ENCODE measurements around the gene C2orf76.
A peak's percentile ranks its signal among the peaks of the same experiment; 100 is the strongest.

C2orf76 gene

DNA sequence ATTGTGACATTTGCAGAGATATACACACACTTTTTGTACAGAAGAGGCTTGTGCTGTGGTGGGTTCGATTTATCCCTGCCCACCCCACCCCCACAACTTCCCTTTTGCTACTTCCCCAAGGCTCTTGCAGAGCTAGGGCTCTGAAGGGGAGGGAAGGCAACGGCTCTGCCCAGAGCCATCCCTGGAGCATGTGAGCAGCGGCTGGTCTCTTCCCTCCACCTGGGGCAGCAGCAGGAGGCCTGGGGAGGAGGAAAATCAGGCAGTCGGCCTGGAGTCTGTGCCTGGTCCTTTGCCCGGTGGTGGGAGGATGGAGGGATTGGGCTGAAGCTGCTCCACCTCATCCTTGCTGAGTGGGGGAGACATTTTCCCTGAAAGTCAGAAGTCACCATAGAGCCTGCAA is 103.0 kb downstream of the C2orf76 start:
- peak; percentile 17 for DNase-seq (ENCODE audit: low read depth)

DNA sequence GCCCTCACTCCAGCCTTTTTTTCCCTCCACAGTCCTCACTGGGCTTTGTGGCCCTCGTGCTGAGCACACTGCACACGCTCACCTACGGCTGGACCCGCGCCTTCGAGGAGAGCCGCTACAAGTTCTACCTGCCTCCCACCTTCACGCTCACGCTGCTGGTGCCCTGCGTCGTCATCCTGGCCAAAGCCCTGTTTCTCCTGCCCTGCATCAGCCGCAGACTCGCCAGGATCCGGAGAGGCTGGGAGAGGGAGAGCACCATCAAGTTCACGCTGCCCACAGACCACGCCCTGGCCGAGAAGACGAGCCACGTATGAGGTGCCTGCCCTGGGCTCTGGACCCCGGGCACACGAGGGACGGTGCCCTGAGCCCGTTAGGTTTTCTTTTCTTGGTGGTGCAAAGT is 103.6 kb downstream of the C2orf76 start:
- DNase-seq (ENCODE audit: low read depth), result no peak

DNA sequence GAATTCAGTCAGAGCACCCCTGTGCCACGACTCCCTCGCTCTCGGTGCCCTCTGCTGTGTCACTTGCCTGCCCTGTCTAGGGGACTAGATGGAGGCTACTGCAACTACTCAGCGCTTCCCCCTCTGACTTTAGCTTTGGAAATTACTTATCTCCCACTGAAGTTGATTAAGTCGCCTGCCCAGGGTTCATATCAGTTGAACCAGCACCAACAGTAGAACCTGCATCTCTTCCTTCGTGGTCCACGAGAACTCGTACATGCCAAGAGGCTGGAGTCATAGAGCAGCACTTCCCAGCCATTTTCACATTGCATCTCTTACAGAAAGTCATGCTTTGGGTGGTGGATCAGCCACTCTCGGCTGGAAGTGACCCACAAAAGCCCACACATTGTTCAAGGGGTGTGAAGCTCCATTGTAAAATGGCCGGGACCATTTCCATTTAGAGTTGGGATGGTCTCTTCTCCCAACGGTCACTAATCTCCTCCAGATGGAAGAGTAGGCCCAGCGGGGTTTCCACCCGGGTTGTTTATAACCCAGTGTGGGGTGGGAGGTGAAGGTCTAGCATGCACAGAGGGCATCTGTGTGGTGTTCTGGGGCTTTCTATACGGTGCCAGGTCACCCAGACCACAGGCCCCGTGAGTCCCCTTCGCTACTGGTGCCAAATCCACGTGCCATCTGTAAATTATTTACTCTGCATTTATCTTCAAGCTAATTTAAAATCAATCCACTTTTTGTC is 105.0 kb downstream of the C2orf76 start:
- no peak for DNase-seq (ENCODE audit: low read depth)

DNA sequence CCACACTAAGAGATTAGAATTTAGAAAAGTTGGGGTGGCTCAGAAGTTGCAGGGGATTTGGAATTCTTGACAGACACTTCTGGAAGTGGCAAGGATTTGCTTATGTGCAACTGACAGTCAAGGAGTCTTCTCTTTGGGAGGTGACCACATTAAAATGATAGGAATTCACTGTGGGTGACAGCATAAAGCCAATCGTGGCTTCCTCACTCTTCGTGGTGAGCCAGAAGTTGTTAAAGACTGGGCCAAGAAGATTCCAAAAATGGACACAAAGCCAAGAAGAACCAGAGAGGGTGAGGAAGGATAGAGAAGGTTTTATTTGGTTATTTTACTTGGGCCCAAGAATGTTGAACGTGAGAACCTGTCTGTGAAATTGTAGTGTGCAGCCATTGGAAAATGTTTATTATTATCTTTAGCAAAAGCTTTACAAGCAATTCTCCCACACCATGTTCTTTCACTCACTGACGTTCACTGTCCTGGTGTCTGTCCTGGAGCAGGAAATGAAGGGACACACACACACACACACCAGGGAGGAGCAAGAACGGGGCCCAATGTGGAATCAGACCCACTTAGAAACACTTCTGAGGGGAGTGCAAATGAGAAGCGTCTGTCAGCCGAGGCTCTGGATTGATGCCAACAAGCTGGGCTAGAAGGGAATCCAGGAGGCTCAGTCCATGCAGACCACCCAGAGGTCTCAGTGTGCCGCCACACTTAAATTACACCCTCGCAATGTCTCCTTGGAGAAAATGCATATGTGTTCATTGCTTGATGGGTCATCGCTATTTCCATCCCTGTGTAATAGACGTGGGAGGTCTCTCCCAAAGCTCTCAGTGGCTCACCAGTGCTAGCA is 105.8 kb downstream of the C2orf76 start:
- DNase-seq (ENCODE audit: low read depth), result no peak

DNA sequence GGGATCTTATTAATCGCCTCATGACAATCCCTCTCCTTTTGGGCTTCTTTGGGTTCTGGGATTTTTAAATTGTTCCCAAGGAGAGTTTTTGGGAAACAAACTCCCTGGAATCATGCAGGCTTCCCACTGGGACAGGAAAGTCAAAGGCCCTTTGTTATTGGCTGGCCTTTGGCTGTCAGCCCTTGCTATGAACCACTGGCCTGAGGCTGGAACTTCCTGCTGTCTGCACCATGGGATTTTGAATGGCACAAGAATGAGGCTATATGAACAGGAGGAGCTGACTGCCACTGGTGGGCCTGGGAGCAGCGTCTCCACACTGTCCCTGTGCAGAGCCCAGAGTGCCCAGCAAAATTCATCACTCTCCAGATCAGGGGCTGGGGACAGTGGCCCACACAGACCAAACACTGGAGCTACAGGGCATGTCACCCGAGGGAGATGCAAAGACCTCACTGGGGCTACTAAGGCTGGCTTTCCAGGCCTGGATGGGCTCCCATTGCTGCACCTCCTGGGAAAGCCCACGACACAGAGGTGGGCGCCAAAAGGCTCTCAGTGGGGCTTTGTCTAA is 107.3 kb downstream of the C2orf76 start:
- DNase-seq (ENCODE audit: low read depth), result no peak

DNA sequence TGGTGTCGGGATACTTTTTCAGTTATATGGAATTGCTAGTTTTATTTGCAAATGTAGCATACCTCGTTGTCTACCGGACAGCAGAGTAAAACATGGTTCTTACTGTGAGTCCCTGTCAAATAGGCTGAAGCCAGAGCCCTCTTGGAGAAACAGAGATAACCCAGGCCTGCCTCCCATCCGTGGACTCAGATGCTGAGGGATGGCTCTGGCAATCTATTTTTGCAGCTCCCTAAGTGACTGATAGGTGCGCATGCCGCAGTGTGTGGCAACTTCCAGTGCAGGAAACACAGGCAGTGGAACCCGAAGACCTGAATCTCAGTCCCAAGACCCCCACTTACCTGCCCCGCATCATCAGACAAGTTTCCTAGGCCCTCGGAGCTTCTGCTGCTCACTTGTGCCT is 109.4 kb downstream of the C2orf76 start:
- no peak for DNase-seq (ENCODE audit: low read depth)

DNA sequence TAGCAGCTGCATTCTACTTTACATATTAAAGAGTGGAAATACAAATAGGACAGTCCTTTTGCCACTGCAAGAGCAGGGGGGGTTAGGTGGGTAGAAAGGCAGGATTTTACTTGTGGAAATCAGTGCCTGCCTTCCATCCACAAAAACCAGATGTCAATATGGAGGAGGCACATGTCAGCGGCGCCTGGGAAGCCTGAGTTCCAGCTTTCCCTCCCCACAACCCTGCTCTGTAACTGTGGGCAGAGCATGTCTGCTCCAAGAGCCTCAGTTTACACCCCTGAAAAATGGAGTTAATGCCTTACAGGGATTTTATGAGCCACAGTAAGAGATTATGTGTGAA is 110.1 kb downstream of the C2orf76 start:
- no peak for DNase-seq (ENCODE audit: low read depth)

DNA sequence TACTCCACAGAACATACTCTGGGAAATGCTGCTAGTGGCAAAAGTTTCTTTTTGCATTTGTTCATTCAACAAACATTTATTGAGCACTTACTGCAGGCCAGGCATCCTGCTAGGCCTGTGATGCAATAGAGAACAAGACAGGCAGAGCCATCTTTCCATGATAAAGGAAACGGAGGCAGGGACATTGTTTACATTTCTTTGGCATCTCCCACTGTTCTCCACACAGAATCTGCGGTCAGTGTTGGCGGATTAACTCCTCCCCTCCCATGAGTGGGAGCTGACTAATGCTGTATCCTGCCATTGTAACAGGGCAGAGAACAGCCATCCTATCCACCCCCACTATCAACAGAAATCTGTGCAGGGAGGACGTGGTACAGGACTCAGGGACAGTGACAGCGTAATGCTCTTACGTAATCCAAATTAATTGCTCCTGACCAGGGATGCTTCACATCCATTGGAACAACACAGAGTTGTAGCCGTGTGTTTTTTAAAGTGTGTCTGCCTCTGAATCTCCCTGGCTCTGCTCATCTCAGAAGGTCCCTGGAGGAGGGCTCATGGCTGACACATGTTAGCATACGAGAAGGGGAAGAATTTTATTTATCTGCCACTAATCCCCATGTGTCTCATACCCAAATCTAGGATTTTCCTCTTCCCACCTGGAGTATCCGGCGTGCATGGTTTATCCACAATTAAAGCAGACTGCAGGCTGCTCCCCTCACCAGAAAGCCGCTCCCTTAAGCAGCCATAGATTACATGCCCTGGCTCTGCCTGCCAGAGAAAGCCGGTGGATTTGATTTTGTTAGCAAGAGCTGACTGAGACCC is 110.7 kb downstream of the C2orf76 start:
- no peak for DNase-seq (ENCODE audit: low read depth)

DNA sequence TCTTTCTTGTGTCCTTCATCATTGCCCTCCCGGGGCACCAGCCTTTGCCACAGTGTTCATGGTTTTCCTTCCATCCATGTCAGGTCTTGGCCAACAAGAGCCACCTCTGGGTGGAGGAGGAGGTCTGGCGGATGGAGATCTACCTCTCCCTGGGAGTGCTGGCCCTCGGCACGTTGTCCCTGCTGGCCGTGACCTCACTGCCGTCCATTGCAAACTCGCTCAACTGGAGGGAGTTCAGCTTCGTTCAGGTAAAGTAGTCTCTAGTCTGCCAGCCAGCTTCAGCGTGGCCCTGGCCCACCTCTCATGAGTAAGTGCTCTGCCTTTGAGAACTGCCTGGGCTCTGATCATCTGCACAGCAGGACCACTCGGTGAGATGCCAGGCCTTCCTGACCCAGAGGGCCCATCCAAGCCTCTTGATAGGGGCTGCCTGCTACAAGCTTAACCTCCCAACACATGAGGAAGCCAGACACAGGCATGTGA is 112.0 kb downstream of the C2orf76 start:
- no peak for DNase-seq (ENCODE audit: low read depth)

DNA sequence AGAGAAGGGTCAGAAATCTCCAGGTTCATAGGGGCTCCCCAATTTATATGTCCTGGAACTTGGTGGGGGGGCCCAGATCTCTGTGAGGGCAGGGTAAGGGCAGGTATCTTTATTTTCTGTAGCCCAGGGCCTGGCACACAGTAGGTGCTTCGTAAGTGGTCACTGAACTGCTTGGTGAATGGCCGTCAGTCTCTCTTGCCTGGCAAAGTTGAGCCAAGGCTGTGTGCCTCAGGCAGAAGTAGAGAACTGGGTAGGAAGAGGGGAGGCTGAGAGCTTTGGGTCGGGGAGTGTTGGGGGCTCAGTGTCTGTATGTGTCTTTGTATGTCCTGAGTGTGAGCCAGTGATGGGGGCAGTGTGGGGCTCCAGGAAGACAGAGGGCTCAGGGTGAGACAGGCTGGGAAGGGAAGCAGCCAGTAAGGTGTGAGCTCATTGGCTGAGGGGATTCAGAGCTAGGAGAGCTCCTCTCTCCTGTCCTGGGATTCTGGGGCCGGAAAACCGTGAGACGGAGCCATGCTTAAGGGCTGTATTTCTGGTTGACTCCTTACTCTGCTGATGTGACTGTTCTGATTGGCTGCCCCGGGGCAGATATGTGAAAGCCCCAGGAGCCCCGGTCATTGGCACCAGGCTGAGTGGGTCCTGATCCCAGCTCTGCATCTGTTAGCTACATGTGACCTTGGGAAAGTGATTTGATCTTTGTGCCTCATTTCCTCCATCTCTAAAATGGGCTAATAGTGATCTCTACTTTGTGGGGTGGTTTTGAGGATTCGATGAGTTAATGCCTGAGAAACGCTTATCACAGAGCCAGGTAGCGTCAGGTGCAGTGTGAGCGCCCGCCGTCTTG is 112.7 kb downstream of the C2orf76 start:
- no peak for DNase-seq (ENCODE audit: low read depth)

DNA sequence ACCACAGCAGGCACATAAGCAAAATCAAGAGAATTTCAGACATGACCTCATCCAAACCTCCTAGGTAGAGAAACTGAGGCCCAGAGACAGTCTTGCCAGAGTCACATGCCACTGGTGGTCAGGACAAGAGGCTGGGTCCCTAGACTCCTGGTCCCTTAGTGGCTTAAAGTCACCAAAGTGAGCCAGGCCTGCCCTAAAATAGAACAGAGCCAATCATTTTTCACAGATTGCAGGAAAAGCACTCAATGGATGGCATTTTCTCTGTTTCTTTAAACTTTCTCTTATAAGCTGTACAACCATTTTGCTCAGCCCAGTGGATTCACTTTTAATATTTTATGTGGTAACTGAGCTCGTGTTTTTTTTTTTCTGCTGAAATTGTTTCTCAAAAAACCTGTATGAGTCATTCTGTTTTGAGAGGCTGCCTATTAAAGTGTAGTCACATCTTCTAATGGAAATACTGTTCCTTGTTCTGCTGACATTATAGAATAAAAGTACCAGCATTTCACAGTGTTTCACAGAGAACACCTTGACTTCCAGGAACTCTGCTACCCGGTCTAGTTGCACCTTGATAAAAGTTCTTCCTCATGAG is 113.4 kb downstream of the C2orf76 start:
- no peak for DNase-seq (ENCODE audit: low read depth)
